Loucy (cell line): ENCODE results near the gene CALHM4.
A peak's percentile ranks its signal among the peaks of the same experiment; 100 is the strongest.

Source experiments
- H2AFZ ChIP-seq: fragments of 200-600 bp; sonication (generic); 2 replicates; pipeline ENCODE4 v1.6.0; 2016; ENCODE audit warnings: antibody characterized with exemption, mild to moderate bottlenecking, low read length, moderate library complexity
- H3F3A ChIP-seq: fragments of 200-600 bp; 2 replicates; pipeline ENCODE4 v1.6.0; 2016; ENCODE audit warnings: antibody characterized with exemption, low read depth, mild to moderate bottlenecking
- H3K27me3 ChIP-seq: fragments of 200-600 bp; sonication (generic); 2 replicates; pipeline ENCODE4 v1.6.1; 2014; ENCODE audit warnings: low read length, mild to moderate bottlenecking; ENCODE audit not compliant: insufficient read depth, poor library complexity, severe bottlenecking
- H3K36me3 ChIP-seq: fragments of 200-600 bp; sonication (generic); 2 replicates; pipeline ENCODE4 v1.6.1; 2016; ENCODE audit warnings: low read length; ENCODE audit not compliant: insufficient read depth
- H3K4me1 ChIP-seq: fragments of 200-600 bp; sonication (generic); 2 replicates; pipeline ENCODE4 v1.5.1; 2014; ENCODE audit warnings: low read length, mild to moderate bottlenecking; ENCODE audit not compliant: insufficient read depth, poor library complexity, severe bottlenecking
- H3K4me2 ChIP-seq: fragments of 200-600 bp; sonication (generic); 2 replicates; pipeline ENCODE4 v1.6.0; 2014; ENCODE audit warnings: antibody characterized with exemption, low read length, low read depth, mild to moderate bottlenecking; ENCODE audit not compliant: poor library complexity, severe bottlenecking
- H3K4me3 ChIP-seq: fragments of 200-600 bp; sonication (generic); 2 replicates; pipeline ENCODE4 v1.5.1; 2014; ENCODE audit warnings: low read length, mild to moderate bottlenecking, mixed read lengths; ENCODE audit not compliant: poor library complexity, severe bottlenecking
- H3K79me2 ChIP-seq: fragments of 200-600 bp; sonication (generic); 2 replicates; pipeline ENCODE4 v1.6.1; 2014; ENCODE audit warnings: low read length; ENCODE audit not compliant: insufficient read depth
- H3K9ac ChIP-seq: fragments of 200-600 bp; sonication (generic); 2 replicates; pipeline ENCODE4 v1.6.0; 2014; ENCODE audit warnings: mild to moderate bottlenecking, low read depth, low read length, moderate library complexity; ENCODE audit not compliant: poor library complexity, severe bottlenecking
- H3K9me2 ChIP-seq: fragments of 200-600 bp; sonication (generic); replicated peaks from 2 replicates; pipeline ENCODE4 v1.6.1; 2016; ENCODE audit warnings: low read depth, low read length, mixed read lengths
- H3K9me3 ChIP-seq: fragments of 200-600 bp; sonication (generic); 2 replicates; pipeline ENCODE4 v1.6.1; 2014; ENCODE audit warnings: mild to moderate bottlenecking, antibody characterized with exemption, low read length, low read depth; ENCODE audit not compliant: insufficient read depth
- H4K20me1 ChIP-seq: fragments of 200-600 bp; sonication (generic); 2 replicates; pipeline ENCODE4 v1.6.0; 2014; ENCODE audit warnings: antibody characterized with exemption, low read length, mild to moderate bottlenecking; ENCODE audit not compliant: insufficient read depth, poor library complexity, severe bottlenecking
- EZH2phosphoT487 ChIP-seq: fragments of 200-600 bp; IDR thresholded peaks from 2 replicates; pipeline ENCODE4 v1.6.1; 2018; ENCODE audit warnings: antibody characterized with exemption, mild to moderate bottlenecking, moderate library complexity, borderline replicate concordance
- TF ChIP-seq, protein P1 (sequence below): fragments of 200-600 bp; sonication (generic); conservative IDR thresholded peaks from 2 replicates; pipeline ENCODE4 v1.5.1; 2014; ENCODE audit warnings: mild to moderate bottlenecking, antibody characterized with exemption, low read length

CALHM4 gene

DNA sequence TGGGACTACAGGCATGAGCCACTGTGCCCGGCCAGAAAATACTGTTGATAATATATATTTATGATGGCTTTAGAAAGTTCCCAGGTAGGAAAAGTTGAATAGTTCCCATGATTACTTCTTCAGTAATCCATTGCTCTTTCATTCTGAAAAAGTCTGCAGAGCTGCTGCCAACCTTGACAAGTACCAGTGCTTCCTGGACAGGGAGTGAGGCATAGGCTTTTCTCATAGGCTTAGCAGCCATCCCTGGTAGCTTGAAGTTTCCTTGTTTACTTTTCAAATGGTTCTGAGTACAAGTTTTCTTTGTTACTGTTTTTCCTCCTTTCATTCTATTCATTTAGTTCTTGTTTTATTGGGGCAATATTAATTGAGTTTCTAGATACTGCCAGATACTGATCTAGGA lies 25.6 kb downstream of the CALHM4 start:
- peaks cover 12% of the 10 kb centered on the region; the same call in 1 of the 2 replicates for H3K36me3 ChIP-seq
- peaks cover 55% of the 10 kb centered on the region; the same call in 1 of the 2 replicates for H3K79me2 ChIP-seq
- H4K20me1 ChIP-seq, result peaks cover 2% of the 10 kb centered on the region
- peaks cover 27% of the 10 kb centered on the region for H3K4me1 ChIP-seq
- H3K9me2 ChIP-seq, result no peaks in the 10 kb centered on the region
- no peak overlapping the region for H2AFZ ChIP-seq
- H3K27me3 ChIP-seq, result no peaks in the 10 kb centered on the region
- no peak overlapping the region for H3K4me3 ChIP-seq
- no peaks in the 10 kb centered on the region for H3F3A ChIP-seq
- H3K4me2 ChIP-seq, result peak overlapping the region; percentile 8
- no peak for TF ChIP-seq EZH2phosphoT487
- TF ChIP-seq, protein P1, sequence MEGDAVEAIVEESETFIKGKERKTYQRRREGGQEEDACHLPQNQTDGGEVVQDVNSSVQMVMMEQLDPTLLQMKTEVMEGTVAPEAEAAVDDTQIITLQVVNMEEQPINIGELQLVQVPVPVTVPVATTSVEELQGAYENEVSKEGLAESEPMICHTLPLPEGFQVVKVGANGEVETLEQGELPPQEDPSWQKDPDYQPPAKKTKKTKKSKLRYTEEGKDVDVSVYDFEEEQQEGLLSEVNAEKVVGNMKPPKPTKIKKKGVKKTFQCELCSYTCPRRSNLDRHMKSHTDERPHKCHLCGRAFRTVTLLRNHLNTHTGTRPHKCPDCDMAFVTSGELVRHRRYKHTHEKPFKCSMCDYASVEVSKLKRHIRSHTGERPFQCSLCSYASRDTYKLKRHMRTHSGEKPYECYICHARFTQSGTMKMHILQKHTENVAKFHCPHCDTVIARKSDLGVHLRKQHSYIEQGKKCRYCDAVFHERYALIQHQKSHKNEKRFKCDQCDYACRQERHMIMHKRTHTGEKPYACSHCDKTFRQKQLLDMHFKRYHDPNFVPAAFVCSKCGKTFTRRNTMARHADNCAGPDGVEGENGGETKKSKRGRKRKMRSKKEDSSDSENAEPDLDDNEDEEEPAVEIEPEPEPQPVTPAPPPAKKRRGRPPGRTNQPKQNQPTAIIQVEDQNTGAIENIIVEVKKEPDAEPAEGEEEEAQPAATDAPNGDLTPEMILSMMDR, result no peak
- no peaks in the 10 kb centered on the region for H3K9me3 ChIP-seq
- H3K9ac ChIP-seq, result no peak overlapping the region

DNA sequence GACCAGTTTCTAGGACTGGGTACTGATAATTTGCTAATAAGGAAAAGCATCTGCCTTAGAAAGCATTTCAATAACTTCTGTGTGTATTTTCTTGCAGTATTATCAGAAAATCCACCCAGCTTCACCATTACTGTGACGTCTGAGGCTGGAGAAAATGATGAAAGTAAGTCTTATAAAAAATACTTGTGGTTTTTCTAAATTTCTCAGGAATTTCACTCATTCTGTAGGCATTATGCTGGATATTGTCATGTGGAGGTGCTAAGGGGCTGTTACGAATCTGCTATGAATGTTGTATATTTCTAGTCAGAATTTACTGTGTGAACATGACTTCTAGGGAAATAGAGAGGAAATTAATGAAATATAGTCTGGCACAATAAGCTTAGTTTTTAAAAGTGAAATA lies 26.6 kb downstream of the CALHM4 start:
- Histone ChIP-seq H3K4me3 (no peak overlapping the region), H3K9ac (no peak overlapping the region), H3K4me1 (peaks cover 22% of the 10 kb centered on the region), H3K9me3 (no peaks in the 10 kb centered on the region), H3K4me2 (no peak overlapping the region), H3K9me2 (no peaks in the 10 kb centered on the region), H3K36me3 (peaks cover 22% of the 10 kb centered on the region; the same call in 1 of the 2 replicates), H2AFZ (no peak overlapping the region), H3K27me3 (no peaks in the 10 kb centered on the region), H3F3A (no peaks in the 10 kb centered on the region), H4K20me1 (peaks cover 2% of the 10 kb centered on the region), H3K79me2 (peaks cover 44% of the 10 kb centered on the region; the same call in 1 of the 2 replicates)
- TF ChIP-seq EZH2phosphoT487, result no peak

DNA sequence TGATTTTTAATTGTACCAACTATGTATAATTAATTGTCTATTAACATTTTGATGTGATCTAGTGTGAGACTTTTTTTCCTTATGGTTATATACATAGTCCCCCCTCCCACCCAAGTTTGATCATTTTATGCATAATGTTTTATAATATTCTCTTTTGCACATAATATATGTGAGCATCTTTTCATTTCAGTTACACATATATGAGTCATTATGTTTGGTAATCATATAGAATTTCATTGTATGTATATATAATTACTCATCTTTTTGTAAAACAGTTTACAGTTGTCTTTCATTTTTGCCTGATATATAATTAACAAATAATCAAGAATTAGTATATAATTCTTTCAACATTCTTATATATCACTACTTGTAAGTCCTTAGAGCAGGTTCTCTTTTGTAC lies 32.7 kb downstream of the CALHM4 start:
- Histone ChIP-seq H3K9me3 (no peaks in the 10 kb centered on the region; the same call in 1 of the 2 replicates), H2AFZ (no peak overlapping the region), H3K4me1 (no peaks in the 10 kb centered on the region), H3K27me3 (no peaks in the 10 kb centered on the region), H3K79me2 (peaks cover 3% of the 10 kb centered on the region; the same call in 1 of the 2 replicates), H3K4me2 (no peak overlapping the region), H4K20me1 (no peaks in the 10 kb centered on the region), H3K9ac (no peak overlapping the region), H3K36me3 (peaks cover 44% of the 10 kb centered on the region), H3K9me2 (no peaks in the 10 kb centered on the region), H3F3A (no peaks in the 10 kb centered on the region), H3K4me3 (no peak overlapping the region)
- TF ChIP-seq, protein P1, result no peak
- TF ChIP-seq EZH2phosphoT487, result no peak

DNA sequence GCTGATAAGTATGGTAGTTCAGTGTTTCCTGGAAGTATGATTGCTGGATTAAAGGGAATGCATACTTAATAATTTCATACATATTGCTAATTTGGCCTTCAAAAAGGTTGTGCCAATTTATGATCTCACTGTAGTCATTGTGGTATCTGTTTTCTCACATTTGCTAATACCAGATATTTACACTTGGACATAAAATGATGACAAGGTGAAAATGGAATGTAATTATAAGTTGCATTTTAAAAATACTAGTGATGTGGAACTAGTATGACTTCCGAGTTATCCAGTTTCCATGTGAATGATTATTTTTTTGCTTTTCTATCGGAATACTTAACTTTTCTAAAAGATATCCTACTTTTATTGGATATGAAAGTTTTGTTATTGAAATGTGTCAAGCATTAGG lies 33.2 kb downstream of the CALHM4 start:
- Histone ChIP-seq H3K9me2 (no peaks in the 10 kb centered on the region), H3K4me2 (no peak overlapping the region), H3K9me3 (no peaks in the 10 kb centered on the region; the same call in 1 of the 2 replicates), H3K9ac (no peak overlapping the region), H4K20me1 (no peaks in the 10 kb centered on the region), H3K27me3 (no peaks in the 10 kb centered on the region), H3F3A (no peaks in the 10 kb centered on the region), H3K79me2 (no peaks in the 10 kb centered on the region), H3K4me3 (no peak overlapping the region), H2AFZ (no peak overlapping the region), H3K4me1 (no peaks in the 10 kb centered on the region), H3K36me3 (peaks cover 49% of the 10 kb centered on the region)
- no peak for TF ChIP-seq EZH2phosphoT487
- TF ChIP-seq, protein P1, result no peak
